ENCODE measurements around the gene ARFGEF3.
"Not testable (repeated sequence)": the region's sequence is repeated elsewhere in the genome, so short reads cannot be mapped to it uniquely, and the experiment has no call there.

Gene ARFGEF3

GRCh38 chr6:138272533-138273315, 111.0 kb downstream of the ARFGEF3 start:
- DNase-seq (ENCODE audit: low read depth, low spot score): no peak

- no peak for DNase-seq (ENCODE audit: low read depth, low spot score)
These were observed 114.2 kb downstream of the ARFGEF3 start for GRCh38 chr6:138275976-138276375.

GRCh38 chr6:138277835-138278234, 116.1 kb downstream of the ARFGEF3 start:
- no peak for DNase-seq (ENCODE audit: low read depth, low spot score)

- no peak for DNase-seq (ENCODE audit: low read depth, low spot score)
These were observed 116.6 kb downstream of the ARFGEF3 start for GRCh38 chr6:138278326-138278725.

GRCh38 chr6:138285800-138286199, 124.1 kb downstream of the ARFGEF3 start:
- DNase-seq (ENCODE audit: low read depth, low spot score): no peak

GRCh38 chr6:138286698-138287097, 125.0 kb downstream of the ARFGEF3 start:
- no peak for DNase-seq (ENCODE audit: low read depth, low spot score)

- DNase-seq (ENCODE audit: low read depth, low spot score): no peak
These were observed 125.6 kb downstream of the ARFGEF3 start for GRCh38 chr6:138287144-138287955.

GRCh38 chr6:138288428-138289085, 126.8 kb downstream of the ARFGEF3 start:
- not testable (repeated sequence) for DNase-seq (ENCODE audit: low read depth, low spot score)

- no peak for DNase-seq (ENCODE audit: low read depth, low spot score)
These were observed 128.0 kb downstream of the ARFGEF3 start for GRCh38 chr6:138289739-138290138.

- no peak for DNase-seq (ENCODE audit: low read depth, low spot score)
These were observed 128.8 kb downstream of the ARFGEF3 start for GRCh38 chr6:138290423-138290962.

GRCh38 chr6:138291036-138291848, 129.5 kb downstream of the ARFGEF3 start:
- no peak for DNase-seq (ENCODE audit: low read depth, low spot score)

GRCh38 chr6:138291849-138292181, 130.1 kb downstream of the ARFGEF3 start:
- no peak for DNase-seq (ENCODE audit: low read depth, low spot score)

GRCh38 chr6:138292482-138292881, 130.7 kb downstream of the ARFGEF3 start:
- no peak for DNase-seq (ENCODE audit: low read depth, low spot score)

GRCh38 chr6:138293428-138294395, 132.0 kb downstream of the ARFGEF3 start:
- DNase-seq (ENCODE audit: low read depth, low spot score): no peak

- no peak for DNase-seq (ENCODE audit: low read depth, low spot score)
These were observed 134.6 kb downstream of the ARFGEF3 start for GRCh38 chr6:138296381-138296780.

GRCh38 chr6:138296786-138297185, 135.0 kb downstream of the ARFGEF3 start:
- no peak for DNase-seq (ENCODE audit: low read depth, low spot score)

- no peak for DNase-seq (ENCODE audit: low read depth, low spot score)
These were observed 136.1 kb downstream of the ARFGEF3 start for GRCh38 chr6:138297761-138298298.

GRCh38 chr6:138300469-138300868, 138.7 kb downstream of the ARFGEF3 start:
- DNase-seq (ENCODE audit: low read depth, low spot score): no peak

- no peak for DNase-seq (ENCODE audit: low read depth, low spot score)
These were observed 140.8 kb downstream of the ARFGEF3 start for GRCh38 chr6:138302554-138302953.

- no peak for DNase-seq (ENCODE audit: low read depth, low spot score)
These were observed 145.6 kb downstream of the ARFGEF3 start for GRCh38 chr6:138307352-138307751.
